HepG2 (cell line): Measurements from ENCODE around the gene IL17RA. TPM values are rescaled to one million over a fixed set of nuclear protein-coding genes. Genes with fewer than 3 reads are reported as not detected.

Experiments
- CENPBD1 ChIP-seq: sonication (generic); formaldehyde crosslinking; IDR thresholded peaks from 2 replicates; pipeline ENCODE4 v1.8.0; 2022; ENCODE audit warnings: missing genetic modification reagents, low read depth, mild to moderate bottlenecking, borderline replicate concordance
- HNF1A ChIP-seq, 2 experiments: sonication (generic) in 1 of 2; formaldehyde crosslinking in 1 of 2; IDR thresholded peaks; 2 replicates each; pipeline versions ENCODE4 v1.4.0 to v1.6.1; 2016 to 2020; ENCODE audit warnings: borderline replicate concordance in 1 of 2, low read depth in 1 of 2, mild to moderate bottlenecking in 1 of 2, missing genetic modification reagents in 1 of 2
- JUND ChIP-seq: sonication (generic); formaldehyde crosslinking; IDR thresholded peaks from 2 replicates; pipeline ENCODE4 v1.8.0; 2022; ENCODE audit warnings: mild to moderate bottlenecking, missing genetic modification reagents
- NCOA1 ChIP-seq: sonication (generic); formaldehyde crosslinking; IDR thresholded peaks from 2 replicates; pipeline ENCODE4 v1.9.0; 2021; ENCODE audit warnings: missing genetic modification reagents
- PHF5A ChIP-seq: IDR thresholded peaks from one replicate; pipeline ENCODE4 v1.6.1; 2018; ENCODE audit warnings: low read depth, missing genetic modification reagents; ENCODE audit not compliant: unreplicated experiment
- SRY ChIP-seq: sonication (generic); formaldehyde crosslinking; IDR thresholded peaks from 2 replicates; pipeline ENCODE4 v1.8.0; 2022; ENCODE audit warnings: mild to moderate bottlenecking, missing genetic modification reagents
- TAF15 ChIP-seq: fragments of 200-400 bp; formaldehyde crosslinking; IDR thresholded peaks from one replicate; pipeline ENCODE4 v1.6.1; 2018; ENCODE audit warnings: mild to moderate bottlenecking, low read depth, low read length; ENCODE audit not compliant: poor library complexity, severe bottlenecking
- ZFP62 ChIP-seq: sonication (generic); formaldehyde crosslinking; IDR thresholded peaks from 2 replicates; pipeline ENCODE4 v1.4.0; 2020; ENCODE audit warnings: missing genetic modification reagents
- ZNF281 ChIP-seq: sonication (generic); formaldehyde crosslinking; IDR thresholded peaks from 2 replicates; pipeline ENCODE4 v1.4.0; 2020; ENCODE audit warnings: missing genetic modification reagents, borderline replicate concordance
- ZNF30 ChIP-seq: sonication (generic); formaldehyde crosslinking; IDR thresholded peaks from 2 replicates; pipeline ENCODE4 v1.5.0; 2020; ENCODE audit warnings: mild to moderate bottlenecking, missing genetic modification reagents
- ZNF326 ChIP-seq: sonication (generic); formaldehyde crosslinking; IDR thresholded peaks from 2 replicates; pipeline ENCODE4 v1.4.0; 2020; ENCODE audit warnings: missing genetic modification reagents, borderline replicate concordance
- ZNF337 ChIP-seq: sonication (generic); formaldehyde crosslinking; IDR thresholded peaks from 2 replicates; pipeline ENCODE4 v1.5.1; 2020; ENCODE audit warnings: missing genetic modification reagents, low read depth, mild to moderate bottlenecking, borderline replicate concordance
- ZNF33A ChIP-seq: sonication (generic); formaldehyde crosslinking; IDR thresholded peaks from 2 replicates; pipeline ENCODE4 v1.5.1; 2020; ENCODE audit warnings: missing genetic modification reagents, mild to moderate bottlenecking, moderate library complexity, borderline replicate concordance
- ZNF383 ChIP-seq: sonication (generic); formaldehyde crosslinking; IDR thresholded peaks from 2 replicates; pipeline ENCODE4 v1.4.0; 2020; ENCODE audit warnings: missing genetic modification reagents, mild to moderate bottlenecking, borderline replicate concordance
- ZNF616 ChIP-seq: sonication (generic); formaldehyde crosslinking; IDR thresholded peaks from 2 replicates; pipeline ENCODE4 v1.5.0; 2020; ENCODE audit warnings: low read depth, mild to moderate bottlenecking, missing genetic modification reagents
- ZNF737 ChIP-seq: sonication (generic); formaldehyde crosslinking; IDR thresholded peaks from 2 replicates; pipeline ENCODE4 v1.5.0; 2020; ENCODE audit warnings: missing genetic modification reagents, mild to moderate bottlenecking, borderline replicate concordance
- ZNF790 ChIP-seq: sonication (generic); formaldehyde crosslinking; IDR thresholded peaks from 2 replicates; pipeline ENCODE4 v1.8.0; 2022; ENCODE audit warnings: missing genetic modification reagents, mild to moderate bottlenecking, borderline replicate concordance
- ZNF891 ChIP-seq: sonication (generic); formaldehyde crosslinking; IDR thresholded peaks from 2 replicates; pipeline ENCODE4 v1.5.0; 2020; ENCODE audit warnings: mild to moderate bottlenecking, missing genetic modification reagents
- polyA plus RNA-seq, 8 experiments: library from polyadenylated mRNA; depleted of rRNA in 3 of 8; stranded (reverse) in 7 of 8; unstranded in 1 of 8; fragments of >200 nt; fragmentation: Illumina TruSeq in 4 of 8; extraction: Trizol in 4 of 8; gene quantifications; 2 replicates each; pipeline versions ENCODE4 v1.2.1 to v1.2.3, GENCODE V29; 2011 to 2016; ENCODE audit warnings: low read depth in 4 of 8, missing spikeins in 1 of 8, mixed read lengths in 1 of 8; ENCODE audit not compliant: insufficient read depth in 1 of 8
- total RNA-seq, 5 experiments: library from RNA; depleted of rRNA; stranded (reverse); fragments of >200 nt; fragmentation: Illumina TruSeq; extraction: Trizol; gene quantifications; 2 replicates each; pipeline ENCODE4 v1.2.3, GENCODE V29; 2016; ENCODE audit warnings: low read depth in 1 of 5

IL17RA gene
- total and polyA plus RNA-seq, 2 of the 13 experiments (the other 11 are each of a cell fraction or from before 2014, with no cell fraction given) = 2.5 to 8.2 TPM

GRCh38 chr22:17057959-17058814 lies 26.6 kb upstream of the IL17RA start (continued):
- TF ChIP-seq ZNF33A (CRISPR knock-in tag) = no peak
- TF ChIP-seq ZNF337 = no peak
- TF ChIP-seq ZNF383 (CRISPR knock-in tag) = no peak
- no peak for TF ChIP-seq ZNF616 (CRISPR knock-in tag)
- TF ChIP-seq SRY = no peak
- TF ChIP-seq TAF15 = no peak
- no peak for TF ChIP-seq NCOA1 (CRISPR knock-in tag)
- TF ChIP-seq PHF5A (CRISPR knock-in tag) = no peak
- no peak for TF ChIP-seq ZNF30 (CRISPR knock-in tag)
- no peak for TF ChIP-seq JUND (CRISPR knock-in tag)
- no peak for TF ChIP-seq HNF1A (IDR thresholded peaks at IDR 0.05; ENCODE audit: low read depth)
- no peak for TF ChIP-seq HNF1A (CRISPR knock-in tag; IDR thresholded peaks at IDR 0.05; ENCODE audit: borderline replicate concordance)
- TF ChIP-seq CENPBD1 (CRISPR knock-in tag) = no peak
- TF ChIP-seq ZNF891 (CRISPR knock-in tag) = no peak; the same call in 1 of the 2 replicates
- TF ChIP-seq ZFP62 (CRISPR knock-in tag) = no peak
- no peak for TF ChIP-seq ZNF737
- no peak for TF ChIP-seq ZNF326 (CRISPR knock-in tag)
- TF ChIP-seq ZNF281 (CRISPR knock-in tag) = no peak
- no peak for TF ChIP-seq ZNF790 (CRISPR knock-in tag)
